ENCODE data around the gene CCDC70.

CCDC70 gene

GRCh38 chr13:51910508-51910907 is 48.7 kb downstream of the CCDC70 start:
- TF ChIP-seq CTCF (IDR thresholded peaks at IDR 0.05), result no peak
- no peak for TF ChIP-seq ZFX (IDR thresholded peaks at IDR 0.05; ENCODE audit: borderline replicate concordance)
- no peak overlapping the region for H3K27ac ChIP-seq

- peak; percentile 46 for TF ChIP-seq CTCF (IDR thresholded peaks at IDR 0.05)
- TF ChIP-seq ZFX (IDR thresholded peaks at IDR 0.05; ENCODE audit: borderline replicate concordance), result no peak
- H3K27ac ChIP-seq, result no peak overlapping the region; the same call in 1 of the 2 replicates
These were observed 50.3 kb downstream of the CCDC70 start for GRCh38 chr13:51912091-51912490.

GRCh38 chr13:51912511-51913225 is 50.9 kb downstream of the CCDC70 start:
- no peak for TF ChIP-seq ZFX (IDR thresholded peaks at IDR 0.05; ENCODE audit: borderline replicate concordance)
- no peak for TF ChIP-seq CTCF (IDR thresholded peaks at IDR 0.05)
- no peak overlapping the region for H3K27ac ChIP-seq

DNA sequence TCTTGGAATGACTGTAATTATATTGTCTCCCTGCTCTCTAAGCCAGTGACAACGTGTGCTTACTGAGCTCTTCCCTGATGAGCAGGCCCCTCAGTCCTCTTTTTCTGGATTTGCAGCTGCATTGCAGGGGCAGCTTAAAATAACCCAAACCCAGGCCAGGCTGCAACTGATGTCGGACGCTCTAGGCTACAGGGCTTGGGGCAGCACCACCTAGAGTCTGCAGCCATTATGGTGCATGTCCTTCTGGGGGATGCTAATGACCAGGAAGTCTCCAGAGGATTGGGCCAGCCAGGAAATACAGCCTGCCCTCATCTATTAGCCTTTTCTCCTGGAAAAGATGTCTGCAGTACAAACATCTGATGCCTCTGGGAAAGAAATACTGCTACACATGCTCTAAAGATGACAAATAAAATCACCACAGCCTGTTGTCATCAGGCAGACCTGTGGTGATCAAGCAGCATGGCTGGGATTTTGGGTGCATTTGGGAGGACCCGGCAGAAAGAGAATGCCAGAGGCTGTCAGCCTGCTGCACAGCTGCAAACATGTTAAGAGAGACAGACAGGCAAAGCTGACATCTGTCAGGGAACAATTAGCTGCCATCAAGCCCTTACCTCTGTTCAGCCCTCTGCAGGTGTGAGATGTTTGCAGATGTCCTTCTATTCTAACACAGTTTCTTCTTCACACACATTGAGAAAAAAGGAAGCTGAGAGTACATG is 51.8 kb downstream of the CCDC70 start:
- no peak overlapping the region for H3K27ac ChIP-seq
- TF ChIP-seq CTCF (IDR thresholded peaks at IDR 0.05) (0 out of 2 replicates have a peak, but pooled peaks have one; percentile 9), ZFX (IDR thresholded peaks at IDR 0.05; ENCODE audit: borderline replicate concordance) (no peak)

GRCh38 chr13:51914137-51914493 is 52.3 kb downstream of the CCDC70 start:
- no peak for TF ChIP-seq CTCF (IDR thresholded peaks at IDR 0.05)
- no peak overlapping the region for H3K27ac ChIP-seq
